ENCODE data around the gene GRIK2. TPM values are rescaled to one million over a fixed set of nuclear protein-coding genes. Genes with fewer than 3 reads are reported as not detected.

Gene GRIK2
- total RNA-seq, 1 experiment from 2014 or later: 1.4 TPM

- no peak for DNase-seq (ENCODE audit: low spot score)
Observed at GRCh38 chr6:101400326-101401135, 7.0 kb downstream of the GRIK2 start.

GRCh38 chr6:101401171-101401570 is 7.7 kb downstream of the GRIK2 start:
- DNase-seq (ENCODE audit: low spot score): no peak

- no peak for DNase-seq (ENCODE audit: low spot score)
Observed at GRCh38 chr6:101401792-101402621, 8.5 kb downstream of the GRIK2 start.

GRCh38 chr6:101402622-101403031 is 9.1 kb downstream of the GRIK2 start:
- no peak for DNase-seq (ENCODE audit: low spot score)

- no peak for DNase-seq (ENCODE audit: low spot score)
Observed at GRCh38 chr6:101403216-101403945, 9.9 kb downstream of the GRIK2 start.

GRCh38 chr6:101404775-101405174 is 11.3 kb downstream of the GRIK2 start:
- DNase-seq (ENCODE audit: low spot score): no peak

- DNase-seq (ENCODE audit: low spot score): no peak
Observed at GRCh38 chr6:101413773-101414172, 20.3 kb downstream of the GRIK2 start.

GRCh38 chr6:101417900-101418299 is 24.4 kb downstream of the GRIK2 start:
- DNase-seq (ENCODE audit: low spot score): no peak

GRCh38 chr6:101422251-101422650 is 28.7 kb downstream of the GRIK2 start:
- no peak for DNase-seq (ENCODE audit: low spot score)

- DNase-seq (ENCODE audit: low spot score): no peak
Observed at GRCh38 chr6:101422811-101423210, 29.3 kb downstream of the GRIK2 start.

GRCh38 chr6:101429270-101429669 is 35.8 kb downstream of the GRIK2 start:
- DNase-seq (ENCODE audit: low spot score): no peak

GRCh38 chr6:101429845-101430244 is 36.3 kb downstream of the GRIK2 start:
- no peak for DNase-seq (ENCODE audit: low spot score)

- no peak for DNase-seq (ENCODE audit: low spot score)
Observed at GRCh38 chr6:101433141-101433540, 39.6 kb downstream of the GRIK2 start.

GRCh38 chr6:101434601-101435000 is 41.1 kb downstream of the GRIK2 start:
- no peak for DNase-seq (ENCODE audit: low spot score)

GRCh38 chr6:101435038-101435437 is 41.5 kb downstream of the GRIK2 start:
- DNase-seq (ENCODE audit: low spot score): no peak

- DNase-seq (ENCODE audit: low spot score): no peak
Observed at GRCh38 chr6:101439790-101440189, 46.3 kb downstream of the GRIK2 start.

- no peak for DNase-seq (ENCODE audit: low spot score)
Observed at GRCh38 chr6:101443315-101443714, 49.8 kb downstream of the GRIK2 start.

- DNase-seq (ENCODE audit: low spot score): no peak
Observed at GRCh38 chr6:101444717-101445116, 51.2 kb downstream of the GRIK2 start.

- DNase-seq (ENCODE audit: low spot score): no peak
Observed at GRCh38 chr6:101445527-101445926, 52.0 kb downstream of the GRIK2 start.

GRCh38 chr6:101450901-101451300 is 57.4 kb downstream of the GRIK2 start:
- no peak for DNase-seq (ENCODE audit: low spot score)

GRCh38 chr6:101451981-101452380 is 58.5 kb downstream of the GRIK2 start:
- no peak for DNase-seq (ENCODE audit: low spot score)

GRCh38 chr6:101453221-101453620 is 59.7 kb downstream of the GRIK2 start:
- DNase-seq (ENCODE audit: low spot score): no peak

Measured in H4 (cell line).